CD4-positive, alpha-beta T cell treated with Interleukin-15 for 4 hours (primary cell): ENCODE data around the gene NFAM1.

Experiments
- DNase-seq: peaks from one replicate; pipeline ENCODE4 v3.0.0-alpha.2; 2020; ENCODE audit warnings: low spot score

Gene NFAM1

DNA sequence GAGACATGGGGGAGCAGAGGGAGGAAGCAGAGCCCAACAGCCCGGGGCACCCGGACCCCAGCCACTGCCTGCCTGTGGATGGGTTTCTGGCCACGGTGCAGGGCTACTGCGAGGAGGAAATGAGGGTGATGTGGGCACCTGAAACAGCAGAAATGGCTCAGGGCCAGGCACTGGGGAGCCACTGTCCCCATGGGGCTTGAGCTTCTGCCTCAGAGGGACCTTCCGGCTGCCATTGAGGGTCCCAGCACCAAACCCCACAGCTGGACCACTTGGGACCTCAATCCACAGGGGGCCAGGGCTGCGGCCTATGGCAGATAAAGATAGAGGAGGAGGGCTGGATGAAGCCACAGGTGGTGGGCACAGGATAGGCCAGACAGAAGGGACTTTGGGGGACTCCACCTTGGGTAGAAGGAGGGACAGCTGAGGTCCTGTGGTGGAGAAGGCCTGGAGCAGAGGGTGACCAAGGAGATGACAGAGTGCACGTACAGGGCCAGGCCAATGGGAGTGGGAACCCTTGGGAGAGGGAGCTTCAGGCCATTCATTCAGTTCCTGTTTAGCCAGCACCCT, 48.3 kb downstream of the NFAM1 start:
- DNase-seq = no peak

DNA sequence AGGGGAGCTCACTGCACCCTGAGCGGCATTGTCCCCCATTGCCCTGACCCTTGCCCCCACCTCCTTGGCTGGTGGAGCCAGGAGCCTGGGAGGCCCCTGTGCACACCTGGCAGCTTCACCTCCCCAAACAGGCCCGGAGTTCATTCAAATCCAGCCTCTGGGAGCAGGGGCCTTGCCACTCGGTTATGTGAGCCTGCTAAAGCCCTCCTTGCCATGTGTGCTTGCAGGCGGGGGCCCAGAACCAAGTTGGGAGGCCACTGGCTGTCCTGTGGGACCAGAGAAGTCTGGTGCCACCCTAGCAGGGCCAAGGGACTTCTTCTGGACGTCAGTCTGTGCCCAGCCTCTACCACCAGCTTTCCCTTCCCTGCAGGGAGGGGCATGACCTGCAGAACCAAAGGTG, 48.9 kb downstream of the NFAM1 start:
- no peak for DNase-seq

DNA sequence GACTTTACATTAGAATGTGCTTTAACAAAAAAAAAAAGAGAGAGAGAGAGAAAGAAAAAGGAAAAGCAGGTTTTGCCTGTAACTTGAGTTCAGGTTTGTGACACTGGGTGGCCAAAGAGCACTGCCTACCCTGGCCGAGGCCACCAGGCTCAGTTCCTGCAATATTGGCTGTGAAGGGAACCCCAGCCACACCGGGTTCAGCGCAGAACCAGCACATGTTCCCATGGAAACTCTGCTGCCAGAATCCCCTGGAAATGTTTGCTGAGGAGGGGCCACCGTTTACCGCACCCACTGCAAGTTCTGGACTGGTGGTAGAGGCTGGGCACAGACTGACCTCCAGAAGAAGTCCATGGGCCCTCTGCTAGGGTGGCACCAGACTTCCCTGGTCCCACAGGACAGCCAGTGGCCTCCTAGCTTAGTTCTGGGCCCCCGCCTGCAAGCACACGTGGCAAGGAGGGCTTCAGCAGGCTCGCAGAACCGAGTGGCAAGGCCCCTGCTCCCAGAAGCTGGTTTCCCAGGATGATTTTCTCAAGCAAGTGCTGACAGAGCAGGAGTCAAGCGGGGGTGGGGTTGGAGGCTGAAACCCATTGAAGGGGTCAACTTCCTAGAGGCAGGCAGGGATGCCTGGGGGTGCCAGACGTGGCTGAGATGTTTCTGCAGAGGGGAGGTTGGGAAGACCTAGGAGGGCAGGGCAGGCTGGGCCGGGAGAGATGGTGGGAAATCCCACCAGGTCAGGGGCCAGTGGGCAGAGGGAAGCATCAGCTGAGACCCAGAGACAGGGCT, 51.2 kb downstream of the NFAM1 start:
- DNase-seq = no peak

DNA sequence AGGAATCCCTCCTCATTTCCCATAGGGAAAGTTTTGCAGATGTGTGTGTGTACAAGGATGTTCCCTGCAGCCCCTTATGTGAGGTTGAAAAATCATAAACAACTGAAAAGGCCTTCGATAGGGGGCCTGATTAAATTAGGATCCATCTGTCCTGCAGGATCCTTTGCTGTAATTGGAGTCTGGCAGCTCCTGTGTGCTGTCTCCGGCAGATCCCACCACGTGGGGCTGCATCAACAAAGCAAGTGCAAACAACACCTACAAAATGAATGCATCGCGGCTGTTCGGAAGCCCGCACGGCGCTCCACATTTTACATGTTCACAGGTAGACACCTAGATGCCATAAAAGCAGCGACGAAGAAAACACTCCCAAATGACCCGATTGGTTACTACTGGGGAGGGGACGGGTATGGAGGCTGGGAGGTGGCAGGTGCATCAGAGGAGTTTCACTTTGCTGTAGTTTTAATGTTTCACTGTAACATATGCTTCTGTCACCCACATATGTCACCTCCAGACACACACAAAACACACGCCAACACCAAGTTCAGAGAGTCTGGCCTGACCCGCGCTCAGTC, 52.2 kb downstream of the NFAM1 start:
- DNase-seq = no peak

DNA sequence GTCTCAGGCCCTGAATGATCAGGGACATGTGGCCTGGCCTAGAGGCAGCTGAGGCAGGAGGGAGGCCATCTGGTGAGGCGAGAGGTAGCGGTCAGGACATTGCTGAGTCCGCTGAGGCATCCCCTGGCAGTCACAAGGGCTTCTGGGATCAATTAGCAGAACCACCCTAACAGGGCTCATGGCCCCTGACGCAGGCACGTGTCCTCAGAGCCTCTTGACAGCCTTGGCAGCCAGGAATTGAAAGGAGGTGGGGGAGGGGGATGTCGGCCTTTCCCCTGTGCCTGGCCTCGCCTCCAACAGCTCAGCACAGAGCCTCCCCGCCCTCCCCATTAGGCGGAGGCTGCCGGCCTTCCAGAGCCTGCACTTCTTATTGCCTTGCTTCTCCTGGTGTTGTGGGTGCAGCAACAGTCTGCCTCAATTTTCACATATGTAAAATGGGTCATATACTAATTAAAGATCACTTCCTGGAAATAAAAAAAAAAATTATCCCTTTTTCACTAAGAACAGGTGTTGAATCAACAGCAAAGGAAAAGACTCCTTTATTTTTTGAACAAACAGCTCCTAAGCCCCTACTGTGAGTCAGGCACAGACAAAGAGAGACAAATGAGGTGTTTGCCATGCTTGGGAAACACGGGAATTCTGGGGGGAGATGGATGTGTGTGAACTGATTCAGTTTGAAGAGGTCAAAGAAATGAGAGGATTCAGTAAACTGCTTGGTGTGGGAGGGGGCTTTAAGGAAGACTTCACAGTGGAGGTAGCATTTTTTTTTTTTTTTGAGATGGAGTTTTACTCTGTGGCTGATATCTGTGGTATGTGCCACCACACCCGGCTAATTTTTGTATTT, 55.3 kb downstream of the NFAM1 start:
- no peak for DNase-seq

DNA sequence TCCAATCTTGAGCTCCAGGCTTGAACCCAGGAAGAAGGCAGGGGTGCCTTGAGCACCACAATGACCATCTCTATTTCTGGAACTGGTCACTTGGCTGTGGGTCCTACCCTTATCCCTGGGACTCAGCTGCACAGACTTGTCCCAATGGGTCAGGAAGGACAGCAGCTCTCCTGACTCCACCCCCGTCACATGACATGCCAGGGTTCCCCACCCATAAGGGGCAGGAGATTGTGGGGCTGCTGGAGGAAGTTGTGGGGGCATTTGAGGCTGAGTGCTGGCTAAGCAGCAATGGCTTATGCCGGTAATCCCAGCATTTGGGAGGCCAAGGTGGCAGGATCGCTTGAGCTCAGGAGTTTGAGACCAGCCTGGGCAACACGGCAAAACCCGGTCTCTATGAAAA, 56.2 kb downstream of the NFAM1 start:
- no peak for DNase-seq

DNA sequence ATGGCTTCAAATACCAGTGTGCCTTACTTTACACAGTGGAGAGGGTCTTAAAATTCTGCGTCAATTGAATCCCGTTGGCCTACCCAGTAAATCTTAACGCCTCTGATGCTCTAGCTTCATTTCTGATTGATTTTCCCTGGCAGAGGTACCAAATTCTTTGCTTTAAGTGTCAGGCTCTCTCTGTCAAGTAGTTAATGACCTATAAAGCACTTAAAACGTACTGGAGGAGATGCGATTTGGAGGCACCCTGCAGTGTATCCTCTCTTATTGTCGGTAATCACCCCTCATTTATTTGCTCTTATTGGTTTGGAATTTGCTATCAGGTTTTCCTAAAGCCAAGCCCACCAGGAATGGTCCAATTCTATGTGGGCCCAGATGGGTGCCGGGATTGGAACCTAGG, 59.2 kb downstream of the NFAM1 start:
- DNase-seq = no peak

DNA sequence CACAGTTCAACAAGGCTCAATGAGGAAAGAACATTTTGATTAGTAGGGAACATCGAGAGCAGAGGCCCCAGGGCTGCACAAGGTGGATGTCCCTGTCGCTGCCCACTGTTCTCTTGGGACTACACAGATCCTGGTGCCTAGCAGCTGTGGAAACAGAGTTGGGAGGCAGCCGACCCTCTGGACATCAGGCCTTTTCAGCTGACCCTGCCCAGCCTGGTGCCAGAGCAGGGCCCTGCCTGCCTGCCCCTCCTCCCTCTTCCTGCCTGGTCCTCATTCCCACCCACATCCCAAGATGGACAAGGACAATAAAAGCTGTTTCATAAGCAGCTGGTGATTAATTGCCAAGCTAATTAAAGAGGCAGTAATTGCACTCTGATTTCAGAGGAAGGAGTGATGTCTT, 60.7 kb downstream of the NFAM1 start:
- DNase-seq = no peak

DNA sequence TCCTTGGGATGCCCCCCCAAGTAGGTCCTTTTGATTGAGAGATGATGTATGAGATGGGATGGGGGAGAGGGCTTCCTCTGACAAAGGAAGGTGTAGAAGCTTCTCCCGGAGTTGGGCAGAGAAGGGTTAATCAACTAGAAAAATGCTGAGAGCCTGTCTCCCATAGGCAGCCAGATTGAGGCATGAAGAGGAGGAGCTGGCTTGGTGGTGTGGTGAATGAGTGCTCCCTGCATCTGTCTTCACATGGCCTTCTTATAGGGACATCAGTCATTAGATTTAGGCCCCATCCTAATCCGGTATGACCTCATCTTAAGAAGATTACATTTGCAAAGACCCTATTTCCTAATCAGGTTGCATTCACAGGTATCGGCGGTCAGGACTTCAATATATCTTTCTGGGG, 61.1 kb downstream of the NFAM1 start:
- DNase-seq = no peak

DNA sequence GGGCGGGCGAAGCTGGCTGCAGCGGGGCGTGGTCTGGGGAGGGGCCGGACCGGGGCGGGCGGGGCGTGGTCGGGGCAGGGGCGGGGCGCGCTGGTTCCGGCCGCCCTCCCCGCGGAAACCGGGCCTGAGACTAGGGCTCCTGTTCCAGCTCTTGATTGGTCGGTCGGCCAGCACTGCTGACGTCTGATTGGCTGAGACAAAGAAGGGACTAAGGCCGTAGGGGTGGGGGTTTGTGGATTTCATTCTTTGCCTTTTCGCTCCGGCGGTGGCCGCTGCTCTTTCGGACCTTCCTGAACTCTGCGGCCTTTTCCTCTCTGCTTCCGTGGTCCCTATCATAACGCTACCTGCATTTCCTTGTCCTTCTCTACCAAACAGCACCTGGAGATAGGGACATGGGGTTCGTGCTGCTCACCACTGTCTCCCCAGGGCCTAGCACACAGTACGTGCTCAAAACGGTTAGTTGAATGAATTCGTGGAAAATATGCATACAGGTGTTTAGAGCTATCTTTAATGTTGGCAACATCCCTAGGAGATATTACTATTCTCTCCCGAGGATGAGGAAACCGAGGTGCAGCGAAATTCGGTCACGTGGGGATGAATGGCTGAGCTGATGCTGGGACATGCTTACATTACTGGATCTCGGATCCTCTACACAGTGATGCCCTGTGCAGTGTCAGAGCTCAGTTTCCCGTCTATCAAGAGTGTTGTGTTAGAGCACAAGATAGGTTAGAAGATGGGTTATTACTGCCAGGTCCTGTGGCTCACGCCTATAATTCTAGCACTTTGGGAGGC, 62.8 kb downstream of the NFAM1 start:
- DNase-seq = peak; percentile 89

DNA sequence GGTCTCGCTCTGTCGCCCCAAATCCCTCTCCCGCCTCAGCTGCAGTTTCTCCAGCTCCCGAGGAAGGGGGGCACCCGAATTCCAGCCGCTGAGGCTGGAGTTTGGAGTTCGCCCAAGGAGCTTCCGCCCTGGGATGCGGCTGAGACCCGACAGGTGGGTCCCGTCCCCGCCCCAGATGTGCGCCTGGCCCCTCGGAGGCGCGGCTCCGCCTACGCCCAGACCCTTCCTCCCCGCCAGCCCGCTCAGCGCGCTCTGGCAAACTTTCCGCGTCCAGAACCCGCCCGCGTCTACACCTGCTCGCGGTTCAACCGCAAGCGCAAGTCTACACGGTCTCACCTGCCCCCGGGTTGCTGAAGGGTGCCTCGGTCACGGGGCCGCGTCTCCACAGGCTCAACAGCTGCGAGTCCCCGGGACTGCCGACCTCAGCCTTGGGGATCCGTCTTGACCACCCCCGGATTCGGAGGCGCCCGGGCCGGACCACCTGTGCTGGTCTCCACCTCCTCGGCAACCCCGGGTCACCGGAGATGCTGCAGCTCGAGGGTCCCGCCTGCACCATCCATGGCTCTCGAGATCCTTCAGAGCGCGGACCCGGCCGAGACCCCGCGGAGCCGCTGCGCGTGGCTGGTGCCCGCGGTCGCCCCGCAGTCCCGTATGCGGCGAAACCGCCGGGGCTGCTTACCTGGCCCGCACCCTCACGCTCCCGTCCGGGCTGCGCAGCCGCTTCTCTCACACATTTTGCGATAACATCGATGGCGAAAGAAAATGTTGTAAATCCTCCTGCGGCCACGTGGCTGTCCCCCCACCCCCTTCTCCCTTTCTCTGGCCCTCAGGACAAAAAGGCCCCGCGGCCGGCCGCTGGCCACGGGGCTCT, 63.6 kb downstream of the NFAM1 start:
- DNase-seq = peak; percentile 6

DNA sequence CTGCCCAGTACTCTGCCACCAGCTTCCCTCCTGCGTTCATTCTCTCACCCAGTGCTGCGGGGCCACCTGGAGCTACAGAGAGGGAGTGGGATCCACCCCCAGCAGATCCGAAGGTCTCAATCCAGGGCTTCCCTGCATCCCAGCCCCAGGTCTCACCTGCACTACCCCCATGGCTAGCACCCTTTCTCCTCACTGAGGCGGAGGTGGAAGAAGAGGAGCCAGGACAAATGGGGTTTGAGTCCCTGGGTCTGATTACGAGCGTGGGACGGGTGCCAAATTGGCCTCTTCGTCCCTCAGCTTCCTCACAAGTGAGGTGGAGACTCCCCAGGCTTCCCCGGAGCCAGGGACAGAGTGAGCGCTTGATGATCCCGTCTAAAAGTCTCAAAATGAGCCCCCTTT, 64.2 kb downstream of the NFAM1 start:
- DNase-seq = no peak

DNA sequence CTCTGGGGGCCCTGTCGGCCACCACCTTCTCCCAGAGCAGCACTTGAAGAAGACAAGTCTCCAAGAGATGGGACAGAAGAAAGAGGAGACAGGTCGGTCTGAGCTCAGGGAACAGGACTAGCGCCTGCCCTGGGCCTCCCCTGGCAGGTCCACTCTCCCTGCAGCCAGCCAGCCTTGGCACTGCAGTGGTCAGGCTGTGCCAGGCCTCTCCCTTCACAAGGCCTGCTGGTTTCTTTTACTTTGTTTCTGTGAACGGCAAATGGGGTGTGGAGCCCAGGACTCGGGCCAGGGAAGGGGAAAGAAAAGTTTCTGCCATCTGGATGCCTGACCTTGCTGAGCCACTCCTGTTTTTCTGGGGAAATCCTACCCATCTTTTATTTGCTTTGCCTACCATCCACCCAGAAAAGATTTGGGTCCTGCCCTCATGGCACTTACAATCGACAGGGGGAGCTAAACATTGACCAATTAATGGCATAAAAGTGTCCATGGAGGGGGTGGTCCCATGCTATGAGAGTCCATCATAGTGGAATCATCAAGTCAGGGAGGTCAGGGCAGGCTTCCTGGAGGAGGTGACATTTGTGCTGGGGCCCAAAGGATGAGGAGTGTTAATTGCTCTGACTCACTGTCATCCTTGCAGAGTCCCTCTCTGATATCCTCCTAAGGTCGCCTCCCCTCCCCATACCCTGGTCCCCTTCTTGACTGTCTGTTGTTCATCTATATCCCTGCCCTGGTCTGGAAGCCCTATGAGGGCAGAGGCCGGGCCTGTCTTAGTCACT, 65.2 kb downstream of the NFAM1 start:
- DNase-seq = no peak

DNA sequence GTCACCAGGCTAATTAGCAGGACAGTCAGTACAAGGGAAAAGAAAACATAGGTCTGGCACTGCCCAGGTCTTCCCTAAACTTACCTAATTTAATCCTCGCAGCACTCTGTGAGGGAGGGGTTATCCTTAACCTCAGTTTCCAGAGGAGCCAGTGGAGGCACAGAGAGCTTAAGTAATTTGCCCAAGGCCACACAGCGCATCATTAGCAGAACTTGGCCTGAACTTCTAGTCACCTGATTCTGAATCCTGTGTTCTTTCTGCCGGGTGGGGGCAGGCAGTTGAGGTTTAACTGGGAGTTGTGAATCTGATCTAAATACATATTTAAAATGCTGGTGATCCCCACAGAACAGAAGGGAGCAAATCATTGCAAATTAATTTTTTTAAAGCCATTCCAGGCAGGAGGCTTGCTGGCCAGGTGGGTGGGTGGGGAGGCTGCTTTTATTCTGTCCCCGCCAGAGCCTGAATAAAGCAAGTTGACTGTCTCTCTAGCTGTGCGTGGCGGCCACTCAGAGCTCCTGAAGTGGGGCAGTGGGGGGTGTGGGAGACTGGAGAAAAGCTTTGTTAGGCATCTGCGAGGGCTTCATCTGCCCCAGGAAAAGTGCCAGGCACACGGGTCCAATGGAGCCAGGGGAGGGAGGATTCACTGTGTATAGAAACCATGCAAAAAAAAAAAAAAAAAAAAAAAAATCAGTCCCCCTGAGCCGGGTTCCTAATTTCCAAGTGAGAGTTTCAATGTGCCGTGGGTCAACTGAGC, 66.1 kb downstream of the NFAM1 start:
- DNase-seq = no peak

DNA sequence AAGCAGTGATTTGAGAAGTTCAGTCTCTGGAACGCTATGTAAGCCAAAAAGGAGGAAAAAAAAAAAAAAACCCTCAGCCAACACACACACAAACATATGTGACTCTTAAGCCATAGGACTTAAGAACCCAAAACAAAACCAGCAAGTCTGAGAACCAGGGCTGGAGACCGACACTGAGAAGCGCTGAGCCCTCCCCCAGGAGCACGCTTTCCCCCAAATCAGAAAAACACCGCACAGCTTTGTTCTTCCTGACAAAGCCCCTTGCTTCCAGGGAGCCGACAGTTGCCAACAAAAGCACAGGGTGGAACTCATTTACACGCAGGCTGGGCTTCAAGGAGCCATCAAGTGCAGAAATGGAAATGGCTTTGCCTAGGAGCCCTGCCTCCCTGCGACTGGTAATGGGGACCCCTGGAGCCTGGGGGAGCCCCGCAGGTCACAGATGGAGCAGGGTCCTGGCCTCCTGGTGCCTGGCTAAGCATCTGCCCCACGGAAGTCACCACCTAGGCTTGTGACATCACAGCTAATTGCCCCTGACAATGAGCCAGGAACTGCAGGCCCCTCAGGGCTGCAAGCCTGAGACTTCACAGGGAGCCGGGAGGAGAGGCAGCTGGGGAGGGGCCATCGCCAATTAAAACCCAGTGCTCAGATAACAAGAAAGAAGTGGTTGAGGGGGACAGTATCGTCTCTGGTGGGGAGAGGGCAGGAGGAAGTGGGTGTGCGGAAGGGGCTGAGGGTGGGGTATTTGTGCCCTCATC, 66.9 kb downstream of the NFAM1 start:
- no peak for DNase-seq

DNA sequence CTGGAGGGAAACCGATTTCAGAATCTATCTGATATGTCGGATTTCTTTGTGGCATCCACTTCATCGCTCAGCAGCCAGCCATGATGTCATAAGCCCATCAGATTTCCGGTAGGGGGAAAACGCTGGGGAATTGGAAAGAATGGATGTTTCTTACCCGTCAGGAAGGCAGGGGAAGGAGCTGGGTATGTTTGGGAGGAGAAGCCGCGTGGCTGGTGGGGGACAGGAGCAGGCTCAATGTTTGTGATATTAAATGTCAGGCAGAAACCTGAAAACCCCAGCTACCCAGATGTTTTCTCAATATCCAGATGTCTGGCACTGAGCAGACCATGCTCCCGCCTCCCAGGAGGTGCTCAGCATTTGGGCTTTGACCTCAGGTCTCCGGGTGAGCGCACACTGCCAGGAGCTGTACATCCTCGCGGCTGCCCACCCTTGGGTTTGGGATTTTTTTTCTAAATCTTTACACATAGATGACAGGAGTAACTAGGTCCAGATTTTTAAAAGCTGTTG, 67.5 kb downstream of the NFAM1 start:
- DNase-seq = no peak

DNA sequence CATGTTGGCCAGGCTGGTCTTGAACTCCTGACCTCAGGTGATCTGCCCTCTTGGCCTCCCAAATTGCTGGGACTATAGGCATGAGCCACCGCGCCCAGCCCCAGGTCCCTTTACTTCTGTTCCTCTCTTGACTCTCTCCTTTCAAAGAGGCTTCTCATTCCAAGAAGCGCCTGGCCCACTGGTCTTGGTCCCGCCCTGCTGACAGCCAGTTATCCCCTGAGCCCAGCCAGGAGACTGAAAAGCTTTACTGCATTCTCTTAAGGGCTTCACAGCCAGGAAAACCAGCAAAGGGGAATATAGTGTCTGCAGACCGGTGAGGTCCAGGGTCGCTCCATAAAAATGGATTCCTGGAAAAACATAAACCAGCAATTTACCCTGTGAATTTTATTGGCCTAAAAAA, 68.3 kb downstream of the NFAM1 start:
- no peak for DNase-seq

DNA sequence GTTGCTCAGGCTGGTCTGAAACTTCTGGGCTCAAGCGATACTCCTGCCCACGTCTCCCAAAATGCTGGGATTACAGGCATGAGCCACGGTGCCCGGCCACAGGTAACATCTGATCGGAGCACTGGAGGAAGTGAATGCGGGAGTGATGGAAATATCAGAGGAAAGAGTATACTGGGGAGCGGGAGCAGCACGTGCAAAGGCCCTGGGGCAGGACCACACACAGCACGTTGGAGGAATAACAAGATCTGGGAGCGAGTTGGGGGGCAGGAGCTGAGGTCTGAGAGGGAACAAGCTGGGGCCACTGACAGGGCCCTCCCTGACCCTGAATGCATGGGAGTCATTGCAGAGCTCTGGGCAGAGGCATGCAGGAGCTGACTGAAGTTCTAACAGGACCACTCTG, 70.7 kb downstream of the NFAM1 start:
- DNase-seq = no peak

DNA sequence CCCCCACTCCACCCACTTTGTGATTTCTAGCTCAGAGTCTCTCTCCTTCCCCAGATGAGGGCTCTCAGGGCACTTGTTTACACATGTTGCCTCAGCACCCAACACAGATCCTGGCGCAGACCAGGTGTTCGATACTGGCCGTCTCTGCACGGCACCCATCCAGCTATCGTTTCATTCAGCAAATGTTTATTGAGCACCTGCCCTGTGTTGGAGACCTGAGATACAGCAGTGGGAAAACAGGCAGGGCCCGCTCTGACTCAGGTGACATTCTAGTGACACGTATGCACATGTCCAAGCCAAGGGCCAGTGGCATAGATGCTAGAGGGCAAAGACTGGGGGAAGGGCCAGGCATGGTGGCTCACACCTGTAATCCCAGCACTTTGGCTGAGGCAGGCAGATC, 71.9 kb downstream of the NFAM1 start:
- no peak for DNase-seq
